H9 (cell line): ENCODE measurements around the gene GRIA1. TPM values are rescaled to one million over a fixed set of nuclear protein-coding genes. Genes with fewer than 3 reads are reported as not detected.

Source experiments
- DNase-seq: peaks from one replicate; pipeline ENCODE4 v3.0.0-alpha.2; 2017
- H2AFZ ChIP-seq: one replicate; pipeline ENCODE4 v1.6.1; 2013; ENCODE audit warnings: mild to moderate bottlenecking, low read length, control low read depth, moderate library complexity
- H2AK5ac ChIP-seq: 2 replicates; pipeline ENCODE4 v1.6.1; 2013; ENCODE audit warnings: low read length, control low read depth, mixed read lengths; ENCODE audit not compliant: insufficient read length
- H2BK120ac ChIP-seq: one replicate; pipeline ENCODE4 v1.6.1; 2013; ENCODE audit warnings: low read depth, mild to moderate bottlenecking, low read length, control low read depth, inconsistent platforms; ENCODE audit not compliant: poor library complexity, severe bottlenecking
- H2BK12ac ChIP-seq: 2 replicates; pipeline ENCODE4 v1.6.1; 2013; ENCODE audit warnings: low read length, control low read depth, mixed read lengths, low read depth; ENCODE audit not compliant: insufficient read length
- H2BK15ac ChIP-seq: 2 replicates; pipeline ENCODE4 v1.6.1; 2013; ENCODE audit warnings: low read depth, low read length, control low read depth
- H2BK20ac ChIP-seq: one replicate; pipeline ENCODE4 v1.6.1; 2013; ENCODE audit warnings: low read depth, mild to moderate bottlenecking, low read length, control low read depth, inconsistent platforms; ENCODE audit not compliant: poor library complexity, severe bottlenecking
- H2BK5ac ChIP-seq: 2 replicates; pipeline ENCODE4 v1.6.1; 2013; ENCODE audit warnings: low read length, control low read depth, mixed read lengths; ENCODE audit not compliant: insufficient read length
- H3K14ac ChIP-seq: 2 replicates; pipeline ENCODE4 v1.6.1; 2013; ENCODE audit warnings: low read length, control low read depth; ENCODE audit not compliant: insufficient read depth
- H3K18ac ChIP-seq: 2 replicates; pipeline ENCODE4 v1.6.1; 2013; ENCODE audit warnings: low read depth, mild to moderate bottlenecking, mixed read lengths, low read length, control low read depth; ENCODE audit not compliant: insufficient read length
- H3K23ac ChIP-seq: 2 replicates; pipeline ENCODE4 v1.6.1; 2013; ENCODE audit warnings: low read length, control low read depth, mixed read lengths, low read depth; ENCODE audit not compliant: insufficient read length
- H3K23me2 ChIP-seq: 2 replicates; pipeline ENCODE4 v1.6.1; 2013; ENCODE audit warnings: low read depth, mild to moderate bottlenecking, mixed read lengths, low read length, control low read depth; ENCODE audit not compliant: insufficient read length, poor library complexity, severe bottlenecking
- H3K27ac ChIP-seq: 2 replicates; pipeline ENCODE4 v1.5.1; 2013; ENCODE audit warnings: low read length, control low read depth, mixed read lengths, low read depth; ENCODE audit not compliant: insufficient read length
- H3K27me3 ChIP-seq: 2 replicates; pipeline ENCODE4 v1.6.1; 2013; ENCODE audit warnings: low read length, control low read depth, inconsistent platforms; ENCODE audit not compliant: insufficient read depth
- H3K4ac ChIP-seq: 2 replicates; pipeline ENCODE4 v1.6.1; 2013; ENCODE audit warnings: low read depth, mild to moderate bottlenecking, control low read depth, inconsistent platforms, low read length, moderate library complexity
- H3K4me1 ChIP-seq: 2 replicates; pipeline ENCODE4 v1.6.1; 2013; ENCODE audit warnings: low read length, control low read depth, inconsistent platforms; ENCODE audit not compliant: insufficient read depth
- H3K4me2 ChIP-seq: 2 replicates; pipeline ENCODE4 v1.6.1; 2013; ENCODE audit warnings: low read length, control low read depth, mixed read lengths; ENCODE audit not compliant: insufficient read length, insufficient read depth
- H3K56ac ChIP-seq: 2 replicates; pipeline ENCODE4 v1.6.1; 2013; ENCODE audit warnings: low read depth, mild to moderate bottlenecking, mixed read lengths, low read length, control low read depth; ENCODE audit not compliant: insufficient read length
- H3K79me1 ChIP-seq: 2 replicates; pipeline ENCODE4 v1.6.1; 2013; ENCODE audit warnings: low read depth, mild to moderate bottlenecking, moderate library complexity, low read length, control low read depth, inconsistent platforms; ENCODE audit not compliant: insufficient read depth, poor library complexity, severe bottlenecking
- H3K79me2 ChIP-seq: 2 replicates; pipeline ENCODE4 v1.6.1; 2013; ENCODE audit warnings: low read length, control low read depth, inconsistent platforms; ENCODE audit not compliant: insufficient read depth
- H3K9ac ChIP-seq: 2 replicates; pipeline ENCODE4 v1.6.1; 2013; ENCODE audit warnings: low read length, control low read depth, mixed read lengths; ENCODE audit not compliant: insufficient read length; ENCODE audit errors: extremely low read depth
- H3K9me3 ChIP-seq: one replicate; pipeline ENCODE4 v1.6.1; 2013; ENCODE audit warnings: low read depth, low read length, inconsistent platforms; ENCODE audit not compliant: control insufficient read depth
- H3T11ph ChIP-seq: one replicate; pipeline ENCODE4 v1.6.1; 2013; ENCODE audit warnings: mild to moderate bottlenecking, low read length, control low read depth, inconsistent platforms
- H4K20me1 ChIP-seq: one replicate; pipeline ENCODE4 v1.6.1; 2013; ENCODE audit not compliant: control insufficient read depth, insufficient read length, insufficient read depth
- H4K5ac ChIP-seq: 2 replicates; pipeline ENCODE4 v1.6.1; 2013; ENCODE audit warnings: low read depth, mild to moderate bottlenecking, mixed read lengths, low read length, control low read depth; ENCODE audit not compliant: insufficient read length
- H4K8ac ChIP-seq: replicated peaks from 2 replicates; pipeline ENCODE4 v1.6.1; 2013; ENCODE audit warnings: low read length, control low read depth, mixed read lengths, low read depth; ENCODE audit not compliant: insufficient read length
- H4K91ac ChIP-seq: 2 replicates; pipeline ENCODE4 v1.6.1; 2013; ENCODE audit warnings: low read depth, mild to moderate bottlenecking, moderate library complexity, mixed read lengths, low read length, control low read depth; ENCODE audit not compliant: insufficient read length
- H3K27ac Mint-ChIP-seq, 3 experiments: 2 replicates in 2 of 3; 3 replicates in 1 of 3; pipeline ENCODE4 v1.8.0; 2020 to 2021; ENCODE audit warnings: mixed read lengths in 3 of 3, mild to moderate bottlenecking in 1 of 3, moderate library complexity in 1 of 3
- H3K27me3 Mint-ChIP-seq: 2 replicates; pipeline ENCODE4 v1.8.0; 2021; ENCODE audit warnings: low read depth, mild to moderate bottlenecking, moderate library complexity, mixed read lengths
- H3K36me3 Mint-ChIP-seq, 3 experiments: 2 replicates in 2 of 3; 3 replicates in 1 of 3; pipeline ENCODE4 v1.8.0; 2020 to 2021; ENCODE audit warnings: low read depth in 3 of 3, mixed read lengths in 3 of 3; ENCODE audit not compliant: insufficient read depth in 1 of 3
- H3K4me1 Mint-ChIP-seq, 2 experiments: 2 replicates each; pipeline ENCODE4 v1.8.0; 2020; ENCODE audit warnings: mixed read lengths in 2 of 2
- H3K4me3 Mint-ChIP-seq, 2 experiments: 2 replicates in 1 of 2; 3 replicates in 1 of 2; pipeline ENCODE4 v1.8.0; 2020 to 2021; ENCODE audit warnings: mild to moderate bottlenecking in 2 of 2, mixed read lengths in 2 of 2, moderate library complexity in 1 of 2
- H3K9me3 Mint-ChIP-seq, 2 experiments: 2 replicates in 1 of 2; 3 replicates in 1 of 2; pipeline ENCODE4 v1.8.0; 2020; ENCODE audit warnings: mild to moderate bottlenecking in 2 of 2, mixed read lengths in 2 of 2, moderate library complexity in 1 of 2
- WGBS: extraction: QIAGEN DNeasy Blood & Tissue Kit; methylation state at CpG from one replicate; pipeline ENCODE4 v1.1.7; 2013; ENCODE audit warnings: missing lambda C conversion rate, low lambda C conversion rate, mixed read lengths; ENCODE audit not compliant: insufficient read length; ENCODE audit errors: extremely low coverage; 5-methylcytosine and 5-hydroxymethylcytosine counted together
- total RNA-seq: library from RNA; stranded (reverse); gene quantifications from 2 replicates; pipeline ENCODE4 v1.2.1, GENCODE V29; 2021
- TF ChIP-seq, protein P1 (sequence below): fragments of 200-600 bp; sonication (generic); conservative IDR thresholded peaks from 3 replicates; pipeline ENCODE4 v1.8.0; 2021; ENCODE audit warnings: antibody characterized with exemption, mild to moderate bottlenecking

The GRIA1 gene
- total RNA-seq, 1 experiment from 2014 or later: 0.52 TPM

DNA sequence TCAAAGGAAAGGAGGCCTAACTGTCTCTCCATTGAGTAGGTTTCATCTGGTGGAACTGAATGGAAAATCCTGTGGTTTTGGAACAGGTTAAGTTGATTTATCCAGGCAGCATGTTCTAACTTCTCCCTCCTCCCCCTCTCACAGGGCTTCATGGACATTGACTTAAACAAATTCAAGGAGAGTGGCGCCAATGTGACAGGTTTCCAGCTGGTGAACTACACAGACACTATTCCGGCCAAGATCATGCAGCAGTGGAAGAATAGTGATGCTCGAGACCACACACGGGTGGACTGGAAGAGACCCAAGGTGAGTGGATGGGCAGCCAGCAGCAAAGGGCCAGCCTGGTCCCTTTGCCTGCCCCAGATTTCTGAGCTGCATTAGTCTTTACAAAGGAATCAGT lies 183.9 kb downstream of the GRIA1 start:
- H2BK120ac ChIP-seq: no peak overlapping the region
- H3K23ac ChIP-seq: no peak overlapping the region
- Mint-ChIP-seq H3K4me3 (no peak overlapping the region), H3K4me1 (no peaks in the 10 kb centered on the region), H3K27me3 (peaks cover 4% of the 10 kb centered on the region), H3K36me3 (no peaks in the 10 kb centered on the region; a peak in 1 of 7 replicates), H3K9me3 (no peaks in the 10 kb centered on the region), H3K27ac (no peak overlapping the region; a peak in 1 of 7 replicates)
- no peak overlapping the region for H3K4ac ChIP-seq
- H3T11ph ChIP-seq: no peak overlapping the region
- DNase-seq: no peak
- no peak overlapping the region for H3K27ac ChIP-seq
- no peaks in the 10 kb centered on the region for H3K79me2 ChIP-seq
- H4K91ac ChIP-seq: no peak overlapping the region
- no peak overlapping the region for H3K56ac ChIP-seq
- H4K20me1 ChIP-seq: no peaks in the 10 kb centered on the region
- no CpG with 5 or more reads among the region's 4 CpGs for WGBS
- H3K23me2 ChIP-seq: no peaks in the 10 kb centered on the region
- H2AK5ac ChIP-seq: no peak overlapping the region
- H3K14ac ChIP-seq: no peak overlapping the region
- H2BK5ac ChIP-seq: no peak overlapping the region
- H2BK15ac ChIP-seq: no peak overlapping the region
- no peaks in the 10 kb centered on the region for H3K9me3 ChIP-seq
- H3K27me3 ChIP-seq: no peaks in the 10 kb centered on the region
- H4K5ac ChIP-seq: no peak overlapping the region
- H3K4me1 ChIP-seq: no peaks in the 10 kb centered on the region
- H2BK20ac ChIP-seq: no peak overlapping the region
- H2AFZ ChIP-seq: no peak overlapping the region
- H3K4me2 ChIP-seq: no peak overlapping the region
- TF ChIP-seq, protein P1, sequence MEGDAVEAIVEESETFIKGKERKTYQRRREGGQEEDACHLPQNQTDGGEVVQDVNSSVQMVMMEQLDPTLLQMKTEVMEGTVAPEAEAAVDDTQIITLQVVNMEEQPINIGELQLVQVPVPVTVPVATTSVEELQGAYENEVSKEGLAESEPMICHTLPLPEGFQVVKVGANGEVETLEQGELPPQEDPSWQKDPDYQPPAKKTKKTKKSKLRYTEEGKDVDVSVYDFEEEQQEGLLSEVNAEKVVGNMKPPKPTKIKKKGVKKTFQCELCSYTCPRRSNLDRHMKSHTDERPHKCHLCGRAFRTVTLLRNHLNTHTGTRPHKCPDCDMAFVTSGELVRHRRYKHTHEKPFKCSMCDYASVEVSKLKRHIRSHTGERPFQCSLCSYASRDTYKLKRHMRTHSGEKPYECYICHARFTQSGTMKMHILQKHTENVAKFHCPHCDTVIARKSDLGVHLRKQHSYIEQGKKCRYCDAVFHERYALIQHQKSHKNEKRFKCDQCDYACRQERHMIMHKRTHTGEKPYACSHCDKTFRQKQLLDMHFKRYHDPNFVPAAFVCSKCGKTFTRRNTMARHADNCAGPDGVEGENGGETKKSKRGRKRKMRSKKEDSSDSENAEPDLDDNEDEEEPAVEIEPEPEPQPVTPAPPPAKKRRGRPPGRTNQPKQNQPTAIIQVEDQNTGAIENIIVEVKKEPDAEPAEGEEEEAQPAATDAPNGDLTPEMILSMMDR: no peak
- H4K8ac ChIP-seq: no peak overlapping the region
- H2BK12ac ChIP-seq: no peak overlapping the region
- H3K18ac ChIP-seq: no peak overlapping the region
- H3K79me1 ChIP-seq: no peaks in the 10 kb centered on the region
- H3K9ac ChIP-seq: no peak overlapping the region
